ENCODE results near the gene AKR1A1.
"Not testable (repeated sequence)": the region's sequence is repeated elsewhere in the genome, so short reads cannot be mapped to it uniquely, and the experiment has no call there.

AKR1A1 gene

DNA sequence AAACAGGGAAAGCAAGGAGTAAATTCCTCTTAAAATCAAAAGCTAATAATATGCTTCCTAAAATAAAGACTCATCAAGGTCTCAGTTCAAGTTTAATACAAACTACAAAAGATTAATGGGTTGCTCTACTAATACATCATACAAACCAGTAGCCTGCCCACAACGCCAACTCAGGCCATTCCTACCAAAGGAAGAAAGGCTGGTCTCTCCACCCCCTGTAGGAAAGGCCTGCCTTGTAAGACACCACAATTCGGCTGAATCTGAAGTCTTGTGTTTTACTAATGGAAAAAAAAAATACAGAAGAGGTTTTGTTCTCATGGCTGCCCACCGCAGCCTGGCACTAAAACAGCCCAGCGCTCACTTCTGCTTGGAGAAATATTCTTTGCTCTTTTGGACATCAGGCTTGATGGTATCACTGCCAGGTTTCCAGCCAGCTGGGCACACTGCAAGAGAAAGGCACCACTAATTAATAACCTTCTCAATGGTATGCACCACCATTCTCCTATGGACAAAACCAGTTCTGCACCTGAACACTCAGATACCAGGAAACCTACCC is 39.6 kb upstream of the AKR1A1 start:
- Histone ChIP-seq H4K8ac (ENCODE audit: low read length) (no peak overlapping the region), H3K18ac (ENCODE audit: low read depth in 1 of 2, low read length in 2 of 2) (no peak overlapping the region), H4K91ac (ENCODE audit: low read length) (no peak overlapping the region), H3K79me1 (replicated peaks; ENCODE audit: low read length, poor library complexity, severe bottlenecking) (peaks cover 12% of the 10 kb centered on the region), H3K23ac (ENCODE audit: low read length in 2 of 2) (no peak overlapping the region), H3K4ac (ENCODE audit: low read depth in 1 of 2, low read length in 2 of 2) (no peak overlapping the region), H2AFZ (ENCODE audit: low read depth, low read length) (no peak overlapping the region), H3K14ac (ENCODE audit: low read length in 2 of 2) (no peak overlapping the region), H2BK120ac (ENCODE audit: low read depth, low read length) (no peak overlapping the region), H3K4me2 (ENCODE audit: low read length, poor library complexity, severe bottlenecking) (no peak overlapping the region), H3K9ac (ENCODE audit: low read length) (peak overlapping the region; percentile 9), H3K4me1 (ENCODE audit: control insufficient read depth, insufficient read depth, low read depth, low read length) (peaks cover 4% of the 10 kb centered on the region), H3K27ac (ENCODE audit: low read length, poor library complexity, severe bottlenecking) (no peak overlapping the region), H3K36me3 (ENCODE audit: control insufficient read depth in 1 of 2, insufficient read depth in 2 of 2, low read depth in 1 of 2, low read length in 2 of 2) (peaks cover 66 to 82% of the 10 kb centered on the region in 2 experiments), H2BK5ac (ENCODE audit: low read depth, low read length, poor library complexity, severe bottlenecking) (no peak overlapping the region), H2AK5ac (ENCODE audit: low read length, severe bottlenecking) (no peak overlapping the region), H3K9me3 (ENCODE audit: control insufficient read depth, low read length) (no peaks in the 10 kb centered on the region), H2BK12ac (ENCODE audit: low read length in 2 of 2) (no peak overlapping the region), H2BK15ac (ENCODE audit: low read depth, poor library complexity, severe bottlenecking) (no peak overlapping the region), H3K27me3 (ENCODE audit: control insufficient read depth in 1 of 2, insufficient read depth in 1 of 2, low read length in 2 of 2) (no peaks in the 10 kb centered on the region), H3K4me3 (ENCODE audit: insufficient read depth in 1 of 2, low read depth in 1 of 2, low read length in 2 of 2) (no peak overlapping the region)
- no peak for DNase-seq
- over 99% methylated on average over 4 of the region's 4 CpGs for WGBS

DNA sequence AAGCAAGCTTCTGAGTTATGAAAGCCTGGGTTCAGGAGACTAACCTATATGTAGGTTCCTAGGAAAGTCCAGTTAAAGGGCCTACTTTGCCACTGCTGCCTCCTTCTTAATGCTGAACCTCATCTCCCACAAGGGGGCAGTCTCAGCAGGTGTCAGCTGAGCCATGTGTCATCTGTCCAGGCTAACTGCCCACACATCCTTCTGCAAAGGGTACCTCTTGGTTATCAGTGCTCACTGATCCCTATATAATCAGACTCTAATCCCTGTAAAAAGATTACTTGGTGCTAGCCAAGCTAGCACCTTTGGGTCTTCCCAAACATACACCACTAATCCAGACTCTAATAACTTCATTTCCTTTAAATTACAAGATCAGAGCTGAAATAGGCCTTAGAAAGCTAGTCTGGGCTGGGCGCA is 38.0 kb upstream of the AKR1A1 start:
- H2BK120ac ChIP-seq (ENCODE audit: low read depth, low read length) = no peak overlapping the region
- no peak overlapping the region for H3K23ac ChIP-seq (ENCODE audit: low read length in 2 of 2)
- no peak overlapping the region for H3K4ac ChIP-seq (ENCODE audit: low read depth in 1 of 2, low read length in 2 of 2)
- peak overlapping the region; percentile 2 for H3K27ac ChIP-seq (ENCODE audit: low read length, poor library complexity, severe bottlenecking)
- no peak overlapping the region for H3K9ac ChIP-seq (ENCODE audit: low read length)
- H3K79me1 ChIP-seq (replicated peaks; ENCODE audit: low read length, poor library complexity, severe bottlenecking) = peaks cover 12% of the 10 kb centered on the region
- no peak overlapping the region for H2BK12ac ChIP-seq (ENCODE audit: low read length in 2 of 2)
- H3K36me3 ChIP-seq (ENCODE audit: control insufficient read depth in 1 of 2, insufficient read depth in 2 of 2, low read depth in 1 of 2, low read length in 2 of 2) = peaks cover 70 to 95% of the 10 kb centered on the region in 2 experiments
- no peaks in the 10 kb centered on the region for H3K27me3 ChIP-seq (ENCODE audit: control insufficient read depth in 1 of 2, insufficient read depth in 1 of 2, low read length in 2 of 2)
- H3K18ac ChIP-seq (ENCODE audit: low read depth in 1 of 2, low read length in 2 of 2) = no peak overlapping the region
- no peak overlapping the region for H3K4me2 ChIP-seq (ENCODE audit: low read length, poor library complexity, severe bottlenecking)
- H3K14ac ChIP-seq (ENCODE audit: low read length in 2 of 2) = no peak overlapping the region
- no peak overlapping the region for H3K4me3 ChIP-seq (ENCODE audit: insufficient read depth in 1 of 2, low read depth in 1 of 2, low read length in 2 of 2)
- 100% methylated on average over 1 of the region's 1 CpG for WGBS
- H2AK5ac ChIP-seq (ENCODE audit: low read length, severe bottlenecking) = no peak overlapping the region
- no peaks in the 10 kb centered on the region for H3K9me3 ChIP-seq (ENCODE audit: control insufficient read depth, low read length)
- no peak overlapping the region for H4K91ac ChIP-seq (ENCODE audit: low read length)
- H3K4me1 ChIP-seq (ENCODE audit: control insufficient read depth, insufficient read depth, low read depth, low read length) = peaks cover 5% of the 10 kb centered on the region
- no peak overlapping the region for H2BK15ac ChIP-seq (ENCODE audit: low read depth, poor library complexity, severe bottlenecking)
- no peak overlapping the region for H2BK5ac ChIP-seq (ENCODE audit: low read depth, low read length, poor library complexity, severe bottlenecking)
- no peak overlapping the region for H2AFZ ChIP-seq (ENCODE audit: low read depth, low read length)
- DNase-seq = peak; percentile 77
- no peak overlapping the region for H4K8ac ChIP-seq (ENCODE audit: low read length)

GRCh38 chr1:45513532-45514260 is 36.9 kb upstream of the AKR1A1 start:
- H2BK15ac ChIP-seq (ENCODE audit: low read depth, poor library complexity, severe bottlenecking); H4K91ac ChIP-seq (ENCODE audit: low read length); H3K23ac ChIP-seq (ENCODE audit: low read length in 2 of 2); H3K18ac ChIP-seq (ENCODE audit: low read depth in 1 of 2, low read length in 2 of 2); H2BK120ac ChIP-seq (ENCODE audit: low read depth, low read length); H2BK12ac ChIP-seq (ENCODE audit: low read length in 2 of 2); H3K4me3 ChIP-seq (ENCODE audit: insufficient read depth in 1 of 2, low read depth in 1 of 2, low read length in 2 of 2); H2AK5ac ChIP-seq (ENCODE audit: low read length, severe bottlenecking); H2AFZ ChIP-seq (ENCODE audit: low read depth, low read length); H3K14ac ChIP-seq (ENCODE audit: low read length in 2 of 2); DNase-seq; H3K9ac ChIP-seq (ENCODE audit: low read length); H3K27me3 ChIP-seq (ENCODE audit: control insufficient read depth in 1 of 2, insufficient read depth in 1 of 2, low read length in 2 of 2); H3K4ac ChIP-seq (ENCODE audit: low read depth in 1 of 2, low read length in 2 of 2); H3K4me1 ChIP-seq (ENCODE audit: control insufficient read depth, insufficient read depth, low read depth, low read length); H3K9me3 ChIP-seq (ENCODE audit: control insufficient read depth, low read length); H2BK5ac ChIP-seq (ENCODE audit: low read depth, low read length, poor library complexity, severe bottlenecking); H4K8ac ChIP-seq (ENCODE audit: low read length); H3K4me2 ChIP-seq (ENCODE audit: low read length, poor library complexity, severe bottlenecking): not testable (repeated sequence)
- WGBS = 79% methylated on average over 9 of the region's 9 CpGs
- Histone ChIP-seq H3K27ac (ENCODE audit: low read length, poor library complexity, severe bottlenecking) (peak overlapping the region; percentile 12), H3K79me1 (replicated peaks; ENCODE audit: low read length, poor library complexity, severe bottlenecking) (peaks cover 12% of the 10 kb centered on the region), H3K36me3 (ENCODE audit: control insufficient read depth in 1 of 2, insufficient read depth in 2 of 2, low read depth in 1 of 2, low read length in 2 of 2) (peaks cover 68 to 92% of the 10 kb centered on the region in 2 experiments)

- Histone ChIP-seq H3K4ac (ENCODE audit: low read depth in 1 of 2, low read length in 2 of 2) (no peak overlapping the region), H3K9me3 (ENCODE audit: control insufficient read depth, low read length) (no peaks in the 10 kb centered on the region), H2AK5ac (ENCODE audit: low read length, severe bottlenecking) (no peak overlapping the region), H2BK5ac (ENCODE audit: low read depth, low read length, poor library complexity, severe bottlenecking) (no peak overlapping the region), H2BK15ac (ENCODE audit: low read depth, poor library complexity, severe bottlenecking) (no peak overlapping the region), H3K23ac (ENCODE audit: low read length in 2 of 2) (no peak overlapping the region), H3K14ac (ENCODE audit: low read length in 2 of 2) (no peak overlapping the region), H3K4me3 (ENCODE audit: insufficient read depth in 1 of 2, low read depth in 1 of 2, low read length in 2 of 2) (no peak overlapping the region), H3K27ac (ENCODE audit: low read length, poor library complexity, severe bottlenecking) (no peak overlapping the region), H3K27me3 (ENCODE audit: control insufficient read depth in 1 of 2, insufficient read depth in 1 of 2, low read length in 2 of 2) (no peaks in the 10 kb centered on the region), H3K36me3 (ENCODE audit: control insufficient read depth in 1 of 2, insufficient read depth in 2 of 2, low read depth in 1 of 2, low read length in 2 of 2) (peaks cover 47 to 71% of the 10 kb centered on the region in 2 experiments), H3K18ac (ENCODE audit: low read depth in 1 of 2, low read length in 2 of 2) (no peak overlapping the region), H4K91ac (ENCODE audit: low read length) (no peak overlapping the region), H4K8ac (ENCODE audit: low read length) (no peak overlapping the region), H3K4me2 (ENCODE audit: low read length, poor library complexity, severe bottlenecking) (no peak overlapping the region), H2BK12ac (ENCODE audit: low read length in 2 of 2) (no peak overlapping the region), H3K79me1 (replicated peaks; ENCODE audit: low read length, poor library complexity, severe bottlenecking) (peaks cover 3% of the 10 kb centered on the region), H2BK120ac (ENCODE audit: low read depth, low read length) (no peak overlapping the region), H3K9ac (ENCODE audit: low read length) (no peak overlapping the region), H2AFZ (ENCODE audit: low read depth, low read length) (no peak overlapping the region), H3K4me1 (ENCODE audit: control insufficient read depth, insufficient read depth, low read depth, low read length) (peaks cover 5% of the 10 kb centered on the region)
- WGBS = 77% methylated on average over 3 of the region's 3 CpGs
- DNase-seq = no peak
Observed at GRCh38 chr1:45516036-45516435, 34.6 kb upstream of the AKR1A1 start.
